ENCODE results near the gene SIRT2.

DNA sequence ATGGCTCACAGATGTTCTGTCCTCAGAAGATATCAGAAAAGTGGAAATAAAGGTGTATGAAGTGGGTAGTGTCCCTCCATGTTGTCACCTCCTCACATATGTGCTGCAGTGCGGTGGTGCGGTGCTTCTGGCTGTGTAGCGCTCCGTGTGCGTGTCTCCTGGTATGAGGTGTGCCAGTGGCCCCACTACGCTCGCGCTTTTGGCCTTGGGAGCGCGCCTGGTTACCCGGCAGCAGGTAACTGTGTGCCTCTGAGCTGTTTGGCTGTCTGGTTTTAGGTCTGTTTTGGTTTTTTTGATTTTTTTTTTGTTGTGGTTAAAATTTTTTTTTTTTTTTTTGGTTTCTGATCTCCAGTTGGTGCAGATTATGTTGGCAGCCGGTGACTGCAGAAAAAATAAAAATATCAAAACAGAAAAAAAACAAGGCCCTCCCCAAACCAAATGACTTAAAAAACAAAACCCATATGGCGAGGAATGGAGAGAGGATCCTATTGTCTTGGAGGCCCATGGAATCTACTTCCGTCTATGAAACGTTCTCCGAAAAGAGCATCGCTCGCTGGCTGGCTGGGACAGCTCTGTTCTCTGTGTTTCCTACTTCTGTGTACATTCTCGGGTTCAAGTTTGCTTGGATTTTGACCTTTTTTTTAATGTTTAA lies 57.5 kb downstream of the SIRT2 start:
- TF ChIP-seq CTCF (IDR thresholded peaks at IDR 0.05): no peak
- TF ChIP-seq POLR2AphosphoS5 (IDR thresholded peaks at IDR 0.05): no peak
- no peak for TF ChIP-seq POLR2A (IDR thresholded peaks at IDR 0.05)

Data from breast epithelium (tissue), 3 donors.